Spleen (tissue), 7 donors: ENCODE measurements around the gene LTC4S.

Experiments
- CTCF ChIP-seq, 11 experiments: fragments of 200-600 bp in 7 of 11; fragments of 450-650 bp in 4 of 11; sonication (generic) in 4 of 11; IDR thresholded peaks in 8 of 11; conservative IDR thresholded peaks in 3 of 11; 1 replicate in 7 of 11; 2 replicates in 4 of 11; pipeline versions ENCODE4 v1.4.0 to v1.8.0; 2016 to 2021; ENCODE audit warnings: antibody characterized with exemption in 11 of 11, inconsistent platforms in 4 of 11, mild to moderate bottlenecking in 1 of 11
- POLR2A ChIP-seq, 3 donors: fragments of 450-650 bp; IDR thresholded peaks; one replicate each; pipeline ENCODE4 v1.5.1; 2017; ENCODE audit warnings: antibody characterized with exemption in 3 of 3, mild to moderate bottlenecking in 1 of 3
- POLR2AphosphoS5 ChIP-seq, 3 donors: sonication (generic); formaldehyde crosslinking; IDR thresholded peaks; one replicate each; pipeline ENCODE4 v1.5.1; 2017; ENCODE audit warnings: antibody characterized with exemption in 3 of 3
- donor health status: DM: no; HTN: no; CAD: no; lungs with moderate emphysema.
- donor health status: DM: no; HTN: no; CAD: no.
- donor health status: DM: no; HTN: no; CAD: no.

DNA sequence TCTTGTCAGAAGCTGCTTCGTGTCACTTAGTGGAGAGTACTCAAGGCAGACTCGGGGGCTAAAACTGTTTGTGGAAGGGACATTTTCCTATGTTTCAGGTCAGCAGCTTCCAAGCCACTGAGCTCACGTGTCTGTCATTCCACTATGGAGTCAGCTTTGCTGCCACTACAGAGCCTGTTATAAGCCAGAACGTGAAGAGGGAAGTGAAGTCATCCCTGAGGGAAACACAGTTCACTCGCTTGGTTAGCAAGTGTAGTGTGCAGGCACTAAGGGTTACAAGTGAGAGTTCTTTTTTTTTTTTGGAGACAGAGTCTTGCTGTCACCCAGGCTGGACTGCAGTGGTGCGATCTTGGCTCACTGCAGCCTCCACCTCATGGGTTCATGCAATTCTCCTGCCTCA is 24.5 kb upstream of the LTC4S start:
- TF ChIP-seq CTCF (IDR thresholded peaks at IDR 0.05 in 8 of 11, conservative IDR thresholded peaks at IDR 0.05 in 3 of 11) (no peak), POLR2AphosphoS5 (IDR thresholded peaks at IDR 0.05) (no peak), POLR2A (IDR thresholded peaks at IDR 0.05) (no peak)
